ENCODE measurements around the gene TMUB1.

DNA sequence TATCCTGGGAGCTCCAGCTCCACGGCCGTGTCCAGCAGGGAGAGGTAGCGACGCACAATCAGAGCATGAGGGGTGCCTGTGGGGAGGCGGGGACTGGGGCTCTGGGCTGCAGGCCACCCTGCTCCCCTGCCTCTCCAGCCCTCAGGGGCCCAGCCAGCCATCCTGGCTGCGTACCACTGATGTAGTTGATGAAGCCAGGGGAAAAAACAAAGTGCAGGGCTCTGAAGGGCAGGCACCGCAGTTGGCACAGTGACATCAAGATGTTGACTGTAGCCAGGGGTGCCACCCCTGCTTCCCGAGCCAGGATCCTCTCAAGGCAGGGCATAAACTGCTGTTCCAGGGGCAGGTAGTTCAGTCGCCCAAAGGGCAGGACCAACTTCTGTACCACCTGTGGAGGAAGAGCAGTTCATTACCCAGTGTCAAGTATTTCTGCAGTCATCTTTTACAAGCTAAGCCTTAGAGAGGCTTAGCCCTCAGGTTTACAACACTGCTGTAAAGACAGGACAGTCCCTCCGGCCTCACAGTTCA, 5.5 kb downstream of the TMUB1 start:
- TF ChIP-seq CTCF (IDR thresholded peaks at IDR 0.05; ENCODE audit: borderline replicate concordance, extremely low read depth, low read length, poor library complexity, severe bottlenecking) (no peak), EZH2 (IDR thresholded peaks at IDR 0.05; ENCODE audit: borderline replicate concordance, low read depth, low read length, severe bottlenecking) (no peak)

Data from DND-41 (cell line).